ENCODE data around the gene DSC1. TPM values are rescaled to one million over a fixed set of nuclear protein-coding genes. Genes with fewer than 3 reads are reported as not detected.

The DSC1 gene
- total and polyA plus RNA-seq, 2 experiments from 2014 or later, result not detected

GRCh38 chr18:31161757-31162418, 768 bp downstream of the DSC1 start (continued):
- TF ChIP-seq REST (IDR thresholded peaks at IDR 0.05; ENCODE audit: unreplicated experiment) (no peak), JUNB (IDR thresholded peaks at IDR 0.05; ENCODE audit: unreplicated experiment) (no peak)

GRCh38 chr18:31156821-31157763, 5.6 kb downstream of the DSC1 start:
- Histone ChIP-seq H3K4me1 (ENCODE audit: insufficient read depth) (0 out of 2 replicates have a peak, but pooled peaks cover 6% of the 10 kb centered on the region), H3K27ac (ENCODE audit: low read depth) (no peak overlapping the region), H3K9me2 (ENCODE audit: insufficient read depth) (no peaks in the 10 kb centered on the region), H2AFZ (peak overlapping the region; percentile 6), H3K79me2 (replicated peaks; ENCODE audit: insufficient read depth) (no peaks in the 10 kb centered on the region), H4K20me1 (replicated peaks; ENCODE audit: insufficient read depth) (no peaks in the 10 kb centered on the region), H3F3A (replicated peaks; ENCODE audit: low read depth) (no peaks in the 10 kb centered on the region), H3K27me3 (ENCODE audit: insufficient read depth) (no peaks in the 10 kb centered on the region), H3K4me2 (no peak overlapping the region), H3K4me3 (no peak overlapping the region), H3K36me3 (ENCODE audit: insufficient read depth) (no peaks in the 10 kb centered on the region)
- ATAC-seq (peak; percentile 67), DNase-seq (ENCODE audit: low spot score) (peak; percentile 18)
- no peak overlapping the region for H3K4me3 Mint-ChIP-seq
- no peaks in the 10 kb centered on the region for H3K9me3 Mint-ChIP-seq
- H3K4me1 Mint-ChIP-seq, result peaks cover 9% of the 10 kb centered on the region; the same call in 2 of the 3 replicates
- H3K27ac Mint-ChIP-seq, result no peak overlapping the region
- H3K27me3 Mint-ChIP-seq (ENCODE audit: insufficient read depth, low read depth, poor library complexity), result no peaks in the 10 kb centered on the region
- H3K36me3 Mint-ChIP-seq (ENCODE audit: low read depth), result no peaks in the 10 kb centered on the region
- TF ChIP-seq REST (IDR thresholded peaks at IDR 0.05; ENCODE audit: unreplicated experiment) (no peak), EZH2phosphoT487 (IDR thresholded peaks at IDR 0.05; ENCODE audit: unreplicated experiment) (no peak), JUNB (IDR thresholded peaks at IDR 0.05; ENCODE audit: unreplicated experiment) (no peak)
